Transverse colon (tissue), 4 donors: ENCODE data around the gene ANKRD11. TPM values are rescaled to one million over a fixed set of nuclear protein-coding genes. Genes with fewer than 3 reads are reported as not detected.

Experiments used
- DNase-seq: peaks from one replicate; pipeline ENCODE4 v3.0.0-alpha.2; 2019
- H3K27ac ChIP-seq, 4 donors: fragments of 200-600 bp; sonication (generic); 2 replicates each; pipeline ENCODE4 v1.5.1; 2016 to 2018; ENCODE audit warnings: inconsistent platforms in 4 of 4
- H3K27me3 ChIP-seq: fragments of 200-600 bp; sonication (generic); 2 replicates; pipeline ENCODE4 v1.5.1; 2017; ENCODE audit warnings: inconsistent platforms
- H3K36me3 ChIP-seq, 4 donors: fragments of 200-600 bp; sonication (generic); 2 replicates each; pipeline ENCODE4 v1.5.1; 2017 to 2019; ENCODE audit warnings: inconsistent platforms in 4 of 4
- H3K4me1 ChIP-seq, 4 donors: fragments of 200-600 bp; sonication (generic); 2 replicates each; pipeline ENCODE4 v1.5.1; 2017 to 2020; ENCODE audit warnings: inconsistent platforms in 4 of 4
- H3K4me3 ChIP-seq, 4 donors: fragments of 200-600 bp; sonication (generic); 1 replicate in 1 of 4; 2 replicates in 3 of 4; pipeline versions ENCODE4 v1.5.1 to v1.6.1; 2017 to 2019; ENCODE audit warnings: inconsistent platforms in 4 of 4
- H3K9me3 ChIP-seq, 2 donors: fragments of 200-600 bp; sonication (generic); 2 replicates each; pipeline ENCODE4 v1.5.1; 2017 to 2019; ENCODE audit warnings: inconsistent platforms in 2 of 2
- EP300 ChIP-seq: sonication (generic); formaldehyde crosslinking; IDR thresholded peaks from one replicate; pipeline ENCODE4 v1.6.1; 2017; ENCODE audit warnings: antibody characterized with exemption, low read depth
- POLR2A ChIP-seq: fragments of 450-650 bp; IDR thresholded peaks from one replicate; pipeline ENCODE4 v1.6.1; 2016; ENCODE audit warnings: antibody characterized with exemption, mild to moderate bottlenecking, moderate library complexity
- POLR2AphosphoS5 ChIP-seq, 3 donors: sonication (generic); formaldehyde crosslinking; IDR thresholded peaks; one replicate each; pipeline ENCODE4 v1.6.1; 2016; ENCODE audit warnings: antibody characterized with exemption in 3 of 3
- WGBS, 2 donors: methylation state at CpG; one replicate each; pipeline ENCODE4 v1.1.5; 2018; ENCODE audit warnings: low coverage in 1 of 2; 5-methylcytosine and 5-hydroxymethylcytosine counted together
- in situ Hi-C, 4 donors: fragments of 200-750 bp; cut with MboI; loops; one replicate each; pipeline versions ENCODE4 v1.15.0 to v1.15.1; 2017; ENCODE audit warnings: low sequenced_read_pairs in 3 of 4, low pct_ligation_motif_present in 1 of 4, low pct_unique_long_range_greater_than_20kb in 1 of 4
- intact Hi-C: fragments of 100-400 bp; cut with DNase I; formaldehyde crosslinking; loops from one replicate; pipeline ENCODE4 v1.15.1; 2023; ENCODE audit warnings: low total_unique reads
- total RNA-seq, 4 donors: library from RNA; depleted of rRNA; stranded (reverse); fragments of >200 nt; gene quantifications; one replicate each; pipeline ENCODE4 v1.1.0, GENCODE V29; 2016
- TF ChIP-seq, protein P1 (sequence below), 5 experiments: fragments of 200-600 bp in 3 of 5; fragments of 450-650 bp in 2 of 5; sonication (generic) in 3 of 5; IDR thresholded peaks; 1 replicate in 2 of 5; 2 replicates in 3 of 5; pipeline ENCODE4 v1.5.1; 2016 to 2017; ENCODE audit warnings: antibody characterized with exemption in 5 of 5, inconsistent platforms in 3 of 5, mild to moderate bottlenecking in 2 of 5, moderate library complexity in 1 of 5

The ANKRD11 gene
- total RNA-seq, 4 donors from 2014 or later = 109 to 281 (median 142) TPM

DNA sequence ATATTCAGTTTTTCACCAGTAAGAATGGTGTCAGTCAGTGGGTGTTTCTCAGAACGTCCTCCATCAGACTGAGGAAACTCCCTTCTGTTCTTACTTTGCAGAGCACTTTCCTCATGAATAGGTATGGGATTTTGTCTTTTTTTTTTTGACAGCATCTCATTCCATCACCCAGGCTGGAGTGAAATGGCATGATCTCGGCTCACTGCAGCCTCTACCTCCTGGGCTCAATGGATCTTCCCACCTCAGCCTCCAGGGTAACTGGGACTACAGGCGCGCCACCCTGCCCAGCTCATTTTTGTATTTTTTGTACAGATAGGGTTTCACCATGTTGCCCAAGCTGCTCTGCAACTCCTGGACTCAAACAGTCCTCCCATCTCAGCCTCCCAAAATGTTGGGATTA lies 142.6 kb downstream of the ANKRD11 start:
- in situ Hi-C loops = no loop called here
- H3K4me3 ChIP-seq = no peak overlapping the region
- H3K36me3 ChIP-seq = no peaks in the 10 kb centered on the region
- intact Hi-C loops = no loop called here
- no peak for DNase-seq
- peaks cover 18 to 50% (median 42%) of the 10 kb centered on the region in 4 donors for H3K4me1 ChIP-seq
- no peaks in the 10 kb centered on the region for H3K9me3 ChIP-seq
- no peak overlapping the region for H3K27ac ChIP-seq
- no peaks in the 10 kb centered on the region for H3K27me3 ChIP-seq
- TF ChIP-seq POLR2A = no peak
- no peak for TF ChIP-seq EP300
- no peak for TF ChIP-seq POLR2AphosphoS5 (IDR thresholded peaks at IDR 0.05)
- TF ChIP-seq, protein P1, sequence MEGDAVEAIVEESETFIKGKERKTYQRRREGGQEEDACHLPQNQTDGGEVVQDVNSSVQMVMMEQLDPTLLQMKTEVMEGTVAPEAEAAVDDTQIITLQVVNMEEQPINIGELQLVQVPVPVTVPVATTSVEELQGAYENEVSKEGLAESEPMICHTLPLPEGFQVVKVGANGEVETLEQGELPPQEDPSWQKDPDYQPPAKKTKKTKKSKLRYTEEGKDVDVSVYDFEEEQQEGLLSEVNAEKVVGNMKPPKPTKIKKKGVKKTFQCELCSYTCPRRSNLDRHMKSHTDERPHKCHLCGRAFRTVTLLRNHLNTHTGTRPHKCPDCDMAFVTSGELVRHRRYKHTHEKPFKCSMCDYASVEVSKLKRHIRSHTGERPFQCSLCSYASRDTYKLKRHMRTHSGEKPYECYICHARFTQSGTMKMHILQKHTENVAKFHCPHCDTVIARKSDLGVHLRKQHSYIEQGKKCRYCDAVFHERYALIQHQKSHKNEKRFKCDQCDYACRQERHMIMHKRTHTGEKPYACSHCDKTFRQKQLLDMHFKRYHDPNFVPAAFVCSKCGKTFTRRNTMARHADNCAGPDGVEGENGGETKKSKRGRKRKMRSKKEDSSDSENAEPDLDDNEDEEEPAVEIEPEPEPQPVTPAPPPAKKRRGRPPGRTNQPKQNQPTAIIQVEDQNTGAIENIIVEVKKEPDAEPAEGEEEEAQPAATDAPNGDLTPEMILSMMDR (IDR thresholded peaks at IDR 0.05) = no peak
- WGBS, 2 donors = 85 to 100% methylated on average over 2 to 4 of the region's 4 CpGs

DNA sequence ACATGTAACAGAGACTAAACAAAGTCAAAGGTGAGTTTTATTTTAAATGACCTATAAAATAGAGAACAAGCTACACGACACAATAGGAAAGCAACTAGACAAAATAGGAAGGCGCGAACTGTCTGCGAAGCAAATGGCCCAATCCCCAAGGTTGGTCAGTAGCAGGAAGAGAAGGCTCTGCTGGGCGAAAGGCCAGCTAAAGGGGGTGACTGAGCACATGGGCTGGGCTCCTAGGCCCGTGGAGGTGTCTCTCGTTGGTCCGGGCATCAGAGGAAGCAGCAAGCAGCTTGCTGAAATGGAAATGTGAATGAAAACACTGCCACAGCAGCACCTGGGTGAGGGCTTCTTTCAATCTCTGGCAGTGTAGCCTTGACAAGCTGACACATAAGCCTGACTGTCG lies 143.5 kb downstream of the ANKRD11 start:
- H3K36me3 ChIP-seq = no peaks in the 10 kb centered on the region
- intact Hi-C loops = no loop called here
- no peaks in the 10 kb centered on the region for H3K27me3 ChIP-seq
- no peak overlapping the region for H3K4me3 ChIP-seq
- no peaks in the 10 kb centered on the region for H3K9me3 ChIP-seq
- H3K4me1 ChIP-seq = peaks cover 18 to 43% (median 37%) of the 10 kb centered on the region in 4 donors
- in situ Hi-C loops = no loop called here
- DNase-seq = no peak
- TF ChIP-seq, protein P1 (IDR thresholded peaks at IDR 0.05) = no peak
- TF ChIP-seq EP300 = no peak
- no peak for TF ChIP-seq POLR2AphosphoS5 (IDR thresholded peaks at IDR 0.05)
- no peak for TF ChIP-seq POLR2A
- WGBS, 2 donors = 76 to 81% methylated on average over 7 to 9 of the region's 9 CpGs
- no peak overlapping the region for H3K27ac ChIP-seq

DNA sequence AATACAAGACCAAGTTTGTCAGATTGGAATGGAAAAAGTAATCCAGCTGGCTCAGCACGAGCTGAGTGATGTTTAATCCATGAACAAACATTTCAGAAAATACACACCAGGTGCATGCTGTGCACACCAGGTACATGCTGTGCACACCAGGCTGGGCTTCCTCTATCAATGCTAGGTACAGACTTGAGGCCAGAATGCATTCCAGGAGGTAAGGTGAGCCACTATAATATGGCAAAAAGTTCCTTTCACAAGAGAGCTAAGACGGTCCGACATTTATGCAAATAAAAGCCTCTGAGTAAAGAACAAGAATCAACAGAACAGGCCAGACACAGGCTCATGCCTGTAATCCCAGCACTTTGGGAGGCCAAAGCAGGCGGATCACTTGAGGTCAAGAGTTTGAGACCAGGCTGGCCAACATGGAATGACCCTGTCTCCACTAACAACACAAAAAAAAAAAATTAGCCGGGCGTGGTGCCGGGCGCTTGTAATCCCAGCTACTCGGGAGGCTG lies 144.7 kb downstream of the ANKRD11 start:
- 58 to 60% methylated on average over 1 to 9 of the region's 9 CpGs for WGBS, 2 donors
- H3K27me3 ChIP-seq = no peaks in the 10 kb centered on the region
- H3K27ac ChIP-seq = peak overlapping the region; percentile 23 to 58 (median 38)
- no peaks in the 10 kb centered on the region for H3K9me3 ChIP-seq
- intact Hi-C loops (no loop called here), in situ Hi-C loops (no loop called here)
- no peaks in the 10 kb centered on the region for H3K36me3 ChIP-seq
- no peak for TF ChIP-seq POLR2AphosphoS5 (IDR thresholded peaks at IDR 0.05)
- TF ChIP-seq POLR2A = no peak
- TF ChIP-seq EP300 = no peak
- TF ChIP-seq, protein P1 (IDR thresholded peaks at IDR 0.05) = no peak
- no peak for DNase-seq
- peaks cover 18 to 48% (median 43%) of the 10 kb centered on the region in 4 donors for H3K4me1 ChIP-seq
- H3K4me3 ChIP-seq = no peak overlapping the region

DNA sequence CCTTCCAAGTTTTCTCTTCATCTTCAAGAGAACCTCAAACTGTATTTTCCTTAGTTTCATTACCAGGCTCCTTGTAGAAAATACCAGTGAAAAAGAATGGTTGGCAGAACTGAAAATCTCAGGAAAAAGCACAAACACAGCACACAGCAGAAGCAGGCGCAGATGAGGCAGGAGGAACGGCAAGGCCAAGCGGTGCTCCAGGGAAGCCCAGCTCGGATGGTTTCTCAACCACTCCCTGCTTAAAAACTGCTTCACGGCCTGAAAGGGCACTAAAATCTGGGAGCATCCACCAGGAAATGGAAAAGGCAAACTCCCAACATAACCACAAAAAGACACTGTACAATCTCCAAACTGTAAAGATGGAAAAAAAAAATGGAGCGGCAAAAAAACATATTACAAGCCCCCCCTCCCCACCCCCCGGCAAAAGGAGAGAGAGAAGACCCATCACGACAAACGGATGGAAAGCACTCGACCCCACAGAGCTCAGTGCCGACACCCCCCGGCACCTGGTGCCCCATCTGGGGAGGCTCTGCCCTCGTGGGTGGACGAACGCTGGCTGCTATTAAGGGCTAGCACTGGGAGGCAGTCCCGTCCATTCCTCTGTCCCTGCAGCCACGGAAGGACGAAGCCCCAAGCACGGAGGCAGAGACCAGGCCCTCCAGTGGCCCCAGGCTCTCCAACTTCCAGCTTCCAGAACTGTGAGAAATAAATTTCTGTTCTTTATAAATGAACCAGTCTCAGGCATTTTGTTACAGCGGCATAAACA lies 145.3 kb downstream of the ANKRD11 start:
- in situ Hi-C loops (no loop called here), intact Hi-C loops (no loop called here)
- TF ChIP-seq POLR2A = no peak
- TF ChIP-seq, protein P1 (IDR thresholded peaks at IDR 0.05) = no peak
- no peak for TF ChIP-seq POLR2AphosphoS5 (IDR thresholded peaks at IDR 0.05)
- no peak for TF ChIP-seq EP300
- no peaks in the 10 kb centered on the region for H3K9me3 ChIP-seq
- H3K4me1 ChIP-seq = peaks cover 18 to 48% (median 43%) of the 10 kb centered on the region in 4 donors
- no peak overlapping the region for H3K4me3 ChIP-seq
- DNase-seq = no peak
- H3K27me3 ChIP-seq = no peaks in the 10 kb centered on the region
- 30 to 43% methylated on average over 6 to 20 of the region's 20 CpGs for WGBS, 2 donors
- peak overlapping the region; percentile 23 to 58 (median 38) for H3K27ac ChIP-seq
- no peaks in the 10 kb centered on the region for H3K36me3 ChIP-seq
